Kidney capillary endothelial cell (primary cell): ENCODE results near the gene BDKRB2.

Experiments
- DNase-seq: peaks from one replicate; pipeline ENCODE4 v3.0.0-alpha.2; 2018; ENCODE audit warnings: low spot score

BDKRB2 gene

DNA sequence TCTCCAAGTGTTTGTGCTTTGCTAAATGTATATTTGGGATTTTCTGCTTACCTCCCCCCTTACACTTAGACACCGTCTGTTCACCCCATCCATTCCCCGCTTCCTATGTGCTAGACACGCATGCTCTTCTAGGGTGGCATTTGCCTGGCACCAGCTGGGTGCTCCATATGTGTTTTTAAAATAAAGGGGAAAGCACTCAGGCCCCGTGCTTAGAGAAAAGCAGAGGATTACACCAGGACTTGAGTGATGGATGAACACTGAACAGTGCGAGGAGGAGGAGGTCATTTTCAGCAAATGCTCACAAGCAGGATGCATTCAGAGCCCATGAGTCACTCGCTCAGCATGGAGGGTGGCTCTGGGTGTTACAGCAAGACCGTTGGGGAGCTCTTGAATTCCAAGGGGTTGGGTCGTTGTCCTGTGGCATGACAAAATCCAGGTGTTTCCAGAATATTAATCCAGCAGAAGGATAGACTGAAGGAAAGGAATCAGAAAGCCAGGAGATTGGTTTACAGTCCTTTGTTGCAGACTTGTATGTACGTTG, 48.4 kb downstream of the BDKRB2 start:
- peak; percentile 22 for DNase-seq

DNA sequence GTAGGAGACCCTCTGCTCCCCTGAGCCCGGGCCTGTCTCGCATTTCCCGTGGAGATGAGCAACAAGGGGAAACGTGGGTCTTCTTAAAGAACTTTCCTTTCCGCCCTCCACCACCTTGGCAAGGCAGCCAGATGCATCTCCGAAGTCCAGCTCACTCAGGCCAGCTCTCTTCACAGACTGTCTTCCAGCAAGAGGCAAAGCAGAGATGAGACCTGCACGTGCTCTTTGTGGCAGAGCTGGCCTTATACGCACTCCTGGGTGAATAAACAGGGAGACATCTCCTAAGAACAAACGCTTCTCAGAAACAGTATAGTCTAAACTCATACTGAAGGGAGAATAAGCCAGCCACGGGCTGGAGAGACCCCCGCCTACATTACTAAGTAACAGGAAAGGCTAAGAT, 50.0 kb downstream of the BDKRB2 start:
- no peak for DNase-seq

DNA sequence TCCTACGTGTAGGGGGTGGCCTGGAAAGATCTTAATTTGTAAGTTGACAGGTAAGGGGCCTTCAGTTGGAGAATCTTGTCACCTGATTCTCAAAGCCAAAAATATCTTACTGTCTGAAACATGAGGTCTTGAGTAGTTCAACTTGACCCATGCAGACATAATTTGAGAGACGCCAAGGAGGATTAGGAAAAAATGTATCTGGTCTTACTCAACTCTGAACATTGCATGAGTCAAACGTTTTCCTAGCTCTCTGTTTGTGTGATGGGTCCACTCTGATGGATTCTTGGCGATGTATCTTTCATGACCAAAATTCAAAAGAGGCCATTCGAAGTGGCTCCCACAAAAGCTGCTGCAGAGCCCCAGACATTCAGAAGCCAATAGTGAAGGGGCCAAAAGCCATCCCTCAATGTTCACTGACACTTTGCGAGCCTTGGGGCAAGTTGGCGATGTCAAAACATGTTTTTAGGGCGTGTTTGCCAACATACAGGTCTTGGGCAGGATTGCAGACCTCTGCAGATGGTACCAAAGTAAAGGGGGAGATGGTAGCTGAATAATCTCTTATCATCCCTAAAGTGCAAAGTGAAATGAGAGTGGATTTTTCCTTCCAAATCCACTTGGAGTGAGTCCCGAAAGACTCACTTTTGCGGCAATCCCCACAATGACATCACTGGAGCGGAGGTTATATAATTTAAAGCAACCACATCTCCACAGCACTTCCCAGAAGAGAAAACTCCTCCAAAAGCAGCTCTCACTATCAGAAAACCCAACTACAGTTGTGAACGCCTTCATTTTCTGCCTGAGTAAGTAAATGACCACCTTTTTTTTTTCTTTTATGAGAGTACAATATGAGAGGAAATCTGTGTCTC, 51.1 kb downstream of the BDKRB2 start, which contains the start of gene BDKRB1:
Gene BDKRB1 (plus strand): TSS at position 710 of the 866 bp plus-strand sequence. CDS start 7,473 bp downstream, outside the sequence.
- no peak for DNase-seq

GRCh38 chr14:96256407-96256806, 51.8 kb downstream of the BDKRB2 start:
- DNase-seq = no peak

DNA sequence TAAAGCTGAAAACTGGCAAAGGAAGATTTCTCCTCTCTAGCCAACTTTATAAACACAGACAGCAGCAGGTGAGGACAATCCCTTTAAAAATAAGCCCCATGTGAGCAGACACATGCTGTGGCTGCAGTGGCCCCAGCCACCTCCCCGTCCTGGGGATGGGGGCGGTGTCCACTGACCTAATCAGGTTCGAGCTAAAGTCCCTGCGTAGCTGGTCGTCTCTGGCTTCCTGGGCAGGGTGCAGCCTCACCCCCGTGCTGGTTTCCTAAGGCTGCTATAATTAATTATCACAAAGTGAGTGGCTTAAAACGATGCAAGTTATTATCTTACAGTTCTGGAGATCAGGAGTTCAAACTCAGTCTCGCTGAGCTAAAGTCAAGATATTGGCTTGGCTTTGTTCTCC, 52.4 kb downstream of the BDKRB2 start:
- no peak for DNase-seq

- no peak for DNase-seq
These were observed 53.3 kb downstream of the BDKRB2 start for GRCh38 chr14:96257900-96258299.

- no peak for DNase-seq
These were observed 55.7 kb downstream of the BDKRB2 start for GRCh38 chr14:96260341-96260821.

DNA sequence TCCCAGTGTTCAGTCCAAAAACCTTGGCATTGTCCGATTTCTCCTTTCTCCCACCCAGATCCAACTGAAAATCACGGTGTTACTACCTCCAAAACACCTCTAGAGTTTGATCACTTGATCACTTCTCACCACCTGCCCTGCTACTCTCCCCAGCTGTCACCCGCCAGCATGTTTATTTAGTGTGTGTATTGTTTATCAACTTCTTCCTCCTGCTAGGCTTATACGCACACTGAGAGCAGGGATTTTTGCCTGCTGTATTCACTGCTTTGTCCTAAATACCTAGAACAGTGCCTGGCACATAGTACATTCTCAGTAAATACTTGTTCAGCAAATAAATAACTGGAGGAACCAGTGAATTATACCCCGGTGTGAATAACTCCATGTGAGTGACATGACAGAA, 56.4 kb downstream of the BDKRB2 start:
- no peak for DNase-seq

GRCh38 chr14:96261772-96262655, 57.4 kb downstream of the BDKRB2 start:
- no peak for DNase-seq

GRCh38 chr14:96263347-96264199, 58.9 kb downstream of the BDKRB2 start:
- DNase-seq = no peak

DNA sequence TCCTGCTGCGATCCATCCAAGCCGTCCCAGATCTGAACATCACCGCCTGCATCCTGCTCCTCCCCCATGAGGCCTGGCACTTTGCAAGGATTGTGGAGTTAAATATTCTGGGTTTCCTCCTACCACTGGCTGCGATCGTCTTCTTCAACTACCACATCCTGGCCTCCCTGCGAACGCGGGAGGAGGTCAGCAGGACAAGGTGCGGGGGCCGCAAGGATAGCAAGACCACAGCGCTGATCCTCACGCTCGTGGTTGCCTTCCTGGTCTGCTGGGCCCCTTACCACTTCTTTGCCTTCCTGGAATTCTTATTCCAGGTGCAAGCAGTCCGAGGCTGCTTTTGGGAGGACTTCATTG, 59.5 kb downstream of the BDKRB2 start:
- DNase-seq = no peak

GRCh38 chr14:96264853-96265252, 60.2 kb downstream of the BDKRB2 start:
- DNase-seq = no peak

DNA sequence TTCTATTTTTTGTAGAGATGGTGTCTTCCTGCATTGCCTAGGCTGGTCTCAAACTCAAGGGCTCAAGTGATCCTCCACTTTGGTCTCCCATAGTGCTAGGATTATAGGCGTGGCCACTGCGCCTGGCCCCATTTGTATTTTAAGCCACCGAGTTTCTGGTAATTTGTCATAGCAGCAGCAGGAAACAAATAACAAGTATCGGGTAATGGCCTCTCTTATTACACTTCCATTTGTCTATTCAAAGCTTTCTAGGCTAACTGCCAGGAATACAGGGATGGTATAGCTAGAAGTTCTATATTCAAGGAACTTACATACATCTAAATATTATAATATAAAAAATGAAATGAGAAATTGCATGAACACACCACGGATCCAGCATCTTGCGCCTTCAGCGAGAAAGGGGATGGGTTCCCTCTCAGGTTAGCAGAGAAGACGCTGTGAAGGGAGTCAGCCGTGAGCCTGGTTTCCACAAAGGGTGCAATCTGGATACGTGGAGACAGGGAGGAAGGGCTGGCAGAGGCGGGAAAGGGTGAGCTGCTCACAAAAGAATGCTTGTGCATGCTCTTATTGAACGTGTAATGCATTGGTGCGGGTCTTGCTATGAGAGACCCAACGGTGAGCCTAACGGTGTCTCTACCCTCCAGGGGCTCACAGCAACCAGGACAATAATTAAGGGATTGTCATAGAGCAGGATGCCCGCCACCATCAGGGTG, 60.9 kb downstream of the BDKRB2 start:
- no peak for DNase-seq

- DNase-seq = no peak
These were observed 62.7 kb downstream of the BDKRB2 start for GRCh38 chr14:96267336-96267735.

DNA sequence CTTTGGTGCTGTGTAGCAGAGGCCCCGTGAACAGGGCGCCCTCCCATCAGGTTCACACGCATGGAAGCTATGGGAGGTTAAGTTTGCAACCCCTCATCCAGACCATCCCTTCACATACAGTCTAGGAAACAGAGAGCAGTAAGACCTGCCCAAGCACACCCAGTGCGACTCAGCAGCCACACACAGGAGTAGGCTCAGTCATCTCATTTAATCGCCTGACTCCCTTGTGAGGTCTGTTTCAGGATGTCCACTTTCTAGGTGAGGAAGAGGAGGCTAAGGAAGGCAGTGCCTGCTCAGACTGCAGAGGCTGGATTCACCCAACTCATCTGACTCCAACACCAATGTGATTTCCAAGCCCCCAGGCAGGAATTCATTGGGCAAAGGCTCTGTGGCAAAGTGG, 63.3 kb downstream of the BDKRB2 start:
- DNase-seq = no peak

- DNase-seq = peak; percentile 17
These were observed 64.1 kb downstream of the BDKRB2 start for GRCh38 chr14:96268431-96269358.

- DNase-seq = no peak
These were observed 64.7 kb downstream of the BDKRB2 start for GRCh38 chr14:96269359-96269710.

- DNase-seq = no peak
These were observed 66.2 kb downstream of the BDKRB2 start for GRCh38 chr14:96270565-96271420.

GRCh38 chr14:96271421-96271762, 66.8 kb downstream of the BDKRB2 start:
- DNase-seq = no peak
